ENCODE results near the gene SYTL2. TPM values are rescaled to one million over a fixed set of nuclear protein-coding genes. Genes with fewer than 3 reads are reported as not detected.

SYTL2 gene
- total and polyA plus RNA-seq, 12 donors, result 8.2 to 134 (median 19.4) TPM

GRCh38 chr11:85718991-85719807, 91.7 kb downstream of the SYTL2 start:
- peak overlapping the region in 1 of 5 donors; percentile 3 for H3K27ac ChIP-seq
- H3K9me3 ChIP-seq (replicated peaks in 1 of 3), result no peaks in the 10 kb centered on the region
- TF ChIP-seq CTCF (IDR thresholded peaks at IDR 0.05), result no peak
- TF ChIP-seq POLR2A (IDR thresholded peaks at IDR 0.05), result no peak
- no peaks in the 10 kb centered on the region for H3K27me3 ChIP-seq
- 63 to 73% (median 71%) methylated on average over 10 of the region's 10 CpGs for WGBS, 4 donors
- intact Hi-C loops (cut with DNase I), result no loop called here
- no peaks in the 10 kb centered on the region for H3K4me1 ChIP-seq (replicated peaks in 1 of 2)
- peak in 3 of 7 donors; percentile 3 to 27 (median 8) for DNase-seq
- no peaks in the 10 kb centered on the region for H3K36me3 ChIP-seq (replicated peaks in 1 of 2)
- H3K4me3 ChIP-seq, result no peak overlapping the region

- intact Hi-C loops (cut with DNase I), result no loop called here
Measured at GRCh38 chr11:85718126-85718943, 92.6 kb downstream of the SYTL2 start.

GRCh38 chr11:85717429-85717828, 93.5 kb downstream of the SYTL2 start:
- Histone ChIP-seq H3K4me3 (no peak overlapping the region), H3K36me3 (replicated peaks in 1 of 2) (no peaks in the 10 kb centered on the region), H3K9me3 (replicated peaks in 1 of 3) (no peaks in the 10 kb centered on the region), H3K27me3 (no peaks in the 10 kb centered on the region), H3K27ac (no peak overlapping the region), H3K4me1 (replicated peaks in 1 of 2) (no peaks in the 10 kb centered on the region)
- intact Hi-C loops (cut with DNase I), result no loop called here
- 85 to 91% (median 88%) methylated on average over 2 of the region's 2 CpGs for WGBS, 4 donors
- no peak for DNase-seq
- no peak for TF ChIP-seq POLR2A (IDR thresholded peaks at IDR 0.05)
- no peak for TF ChIP-seq CTCF (IDR thresholded peaks at IDR 0.05)

More at GRCh38 chr11:85718126-85718943, 92.6 kb downstream of the SYTL2 start:
- H3K4me3 ChIP-seq, result no peak overlapping the region
- H3K27me3 ChIP-seq, result no peaks in the 10 kb centered on the region
- peak overlapping the region in 1 of 5 donors; percentile 3 for H3K27ac ChIP-seq
- no peaks in the 10 kb centered on the region for H3K4me1 ChIP-seq (replicated peaks in 1 of 2)
- no peaks in the 10 kb centered on the region for H3K9me3 ChIP-seq (replicated peaks in 1 of 3)
- 71 to 78% (median 77%) methylated on average over 7 of the region's 7 CpGs for WGBS, 4 donors
- no peak for TF ChIP-seq POLR2A (IDR thresholded peaks at IDR 0.05)
- no peak for TF ChIP-seq CTCF (IDR thresholded peaks at IDR 0.05)
- no peak for DNase-seq
- no peaks in the 10 kb centered on the region for H3K36me3 ChIP-seq (replicated peaks in 1 of 2)

GRCh38 chr11:85712953-85713352, 98.0 kb downstream of the SYTL2 start:
- Histone ChIP-seq H3K4me1 (replicated peaks in 1 of 2) (no peaks in the 10 kb centered on the region), H3K27ac (no peak overlapping the region), H3K4me3 (no peak overlapping the region), H3K9me3 (replicated peaks in 1 of 3) (no peaks in the 10 kb centered on the region), H3K36me3 (replicated peaks in 1 of 2) (no peaks in the 10 kb centered on the region), H3K27me3 (no peaks in the 10 kb centered on the region)
- intact Hi-C loops (cut with DNase I), result no loop called here
- DNase-seq, result no peak
- WGBS, 4 donors, result 86 to 100% (median 90%) methylated on average over 3 of the region's 3 CpGs
- TF ChIP-seq POLR2A (IDR thresholded peaks at IDR 0.05) (no peak), CTCF (IDR thresholded peaks at IDR 0.05) (no peak)

Measured in adrenal gland (tissue), 12 donors.